IPS-20b (cell line): Measurements from ENCODE around the gene TMEM198.

Source experiments
- H3K27ac ChIP-seq: one replicate; pipeline ENCODE4 v1.5.1; 2013; ENCODE audit warnings: low read length
- H3K27me3 ChIP-seq: 2 replicates; pipeline ENCODE4 v1.6.1; 2013; ENCODE audit warnings: mild to moderate bottlenecking, low read length, inconsistent platforms; ENCODE audit not compliant: insufficient read depth
- H3K36me3 ChIP-seq: 2 replicates; pipeline ENCODE4 v1.6.1; 2013; ENCODE audit warnings: low read depth, mild to moderate bottlenecking, inconsistent platforms, low read length, moderate library complexity; ENCODE audit not compliant: insufficient read depth
- H3K4me1 ChIP-seq: 2 replicates; pipeline ENCODE4 v1.6.1; 2013; ENCODE audit warnings: mild to moderate bottlenecking, control low read depth, inconsistent platforms, low read length, moderate library complexity; ENCODE audit not compliant: insufficient read depth
- H3K4me3 ChIP-seq: 2 replicates; pipeline ENCODE4 v1.5.1; 2013; ENCODE audit warnings: mild to moderate bottlenecking, low read length, inconsistent platforms
- H3K9ac ChIP-seq: 2 replicates; pipeline ENCODE4 v1.6.1; 2013; ENCODE audit warnings: low read depth, mild to moderate bottlenecking, inconsistent platforms, low read length, moderate library complexity
- H3K9me3 ChIP-seq: 2 replicates; pipeline ENCODE4 v1.6.1; 2013; ENCODE audit warnings: mild to moderate bottlenecking, low read depth, low read length, inconsistent platforms; ENCODE audit not compliant: insufficient read depth

The TMEM198 gene

GRCh38 chr2:219543596-219544358 lies at the start of gene TMEM198, which contains the start of gene CHPF:
Gene TMEM198 (plus strand): TSS chr2:219544028. CDS start chr2:219544728, 700 bp downstream.
Gene CHPF (minus strand): TSS chr2:219543809. CDS start chr2:219543538, 271 bp downstream.
- Histone ChIP-seq H3K9me3 (no peaks in the 10 kb centered on the region), H3K4me1 (peaks cover 7% of the 10 kb centered on the region; the same call in 1 of the 2 replicates), H3K36me3 (peaks cover 21% of the 10 kb centered on the region), H3K9ac (peak within 1 kb of the TSS; percentile 71; the same call in 1 of the 2 replicates), H3K27me3 (peaks cover 33% of the 10 kb centered on the region), H3K27ac (no peak within 1 kb of the TSS), H3K4me3 (peak within 1 kb of the TSS; percentile 83)

GRCh38 chr2:219494952-219495530 lies 48.8 kb upstream of the TMEM198 start:
- Histone ChIP-seq H3K27ac (no peak overlapping the region), H3K9ac (no peak overlapping the region), H3K4me1 (peaks cover 15% of the 10 kb centered on the region; the same call in 1 of the 2 replicates), H3K27me3 (peaks cover 59% of the 10 kb centered on the region), H3K9me3 (no peaks in the 10 kb centered on the region), H3K36me3 (no peaks in the 10 kb centered on the region), H3K4me3 (no peak overlapping the region)

- Histone ChIP-seq H3K27me3 (peaks cover 59% of the 10 kb centered on the region), H3K9ac (no peak overlapping the region), H3K27ac (no peak overlapping the region), H3K36me3 (no peaks in the 10 kb centered on the region), H3K4me3 (no peak overlapping the region), H3K4me1 (peaks cover 20% of the 10 kb centered on the region; the same call in 1 of the 2 replicates), H3K9me3 (no peaks in the 10 kb centered on the region)
These were observed 48.2 kb upstream of the TMEM198 start for GRCh38 chr2:219495531-219496122.

- H3K27me3 ChIP-seq = peaks cover 57% of the 10 kb centered on the region
- H3K4me1 ChIP-seq = peaks cover 20% of the 10 kb centered on the region; the same call in 1 of the 2 replicates
- no peaks in the 10 kb centered on the region for H3K9me3 ChIP-seq
- no peak overlapping the region for H3K27ac ChIP-seq
- no peak overlapping the region for H3K9ac ChIP-seq
- H3K36me3 ChIP-seq = no peaks in the 10 kb centered on the region
- H3K4me3 ChIP-seq = no peak overlapping the region
These were observed 47.5 kb upstream of the TMEM198 start for GRCh38 chr2:219496247-219496824.

GRCh38 chr2:219496825-219497494 lies 46.9 kb upstream of the TMEM198 start:
- Histone ChIP-seq H3K4me3 (peak overlapping the region; percentile 77; the same call in 1 of the 2 replicates), H3K9me3 (no peaks in the 10 kb centered on the region), H3K4me1 (peaks cover 20% of the 10 kb centered on the region; the same call in 1 of the 2 replicates), H3K27me3 (peaks cover 55% of the 10 kb centered on the region), H3K27ac (no peak overlapping the region), H3K36me3 (no peaks in the 10 kb centered on the region), H3K9ac (no peak overlapping the region)

GRCh38 chr2:219497495-219498279 lies 46.1 kb upstream of the TMEM198 start:
- Histone ChIP-seq H3K27me3 (peaks cover 54% of the 10 kb centered on the region), H3K9me3 (no peaks in the 10 kb centered on the region), H3K27ac (no peak overlapping the region), H3K4me3 (peak overlapping the region; percentile 77), H3K4me1 (peaks cover 20% of the 10 kb centered on the region; the same call in 1 of the 2 replicates), H3K36me3 (no peaks in the 10 kb centered on the region), H3K9ac (0 out of 2 replicates have a peak overlapping the region, but pooled peaks have one; percentile 19)

GRCh38 chr2:219498280-219499057 lies 45.4 kb upstream of the TMEM198 start, which contains the start of gene GMPPA:
Gene GMPPA (plus strand): TSS chr2:219498891. CDS start chr2:219499976, 1,085 bp downstream.
- H3K36me3 ChIP-seq = no peaks in the 10 kb centered on the region
- peaks cover 46% of the 10 kb centered on the region for H3K27me3 ChIP-seq
- peaks cover 18% of the 10 kb centered on the region; the same call in 1 of the 2 replicates for H3K4me1 ChIP-seq
- peak within 1 kb of the TSS; percentile 77 for H3K4me3 ChIP-seq
- no peaks in the 10 kb centered on the region for H3K9me3 ChIP-seq
- H3K27ac ChIP-seq = peak within 1 kb of the TSS; percentile 28
- H3K9ac ChIP-seq = peak within 1 kb of the TSS; percentile 83

- Histone ChIP-seq H3K9ac (peak overlapping the region; percentile 83), H3K4me3 (peak overlapping the region; percentile 77), H3K4me1 (peaks cover 18% of the 10 kb centered on the region; the same call in 1 of the 2 replicates), H3K27me3 (peaks cover 42% of the 10 kb centered on the region), H3K9me3 (no peaks in the 10 kb centered on the region), H3K27ac (peak overlapping the region; percentile 28), H3K36me3 (peaks cover 3% of the 10 kb centered on the region; the same call in 1 of the 2 replicates)
These were observed 44.8 kb upstream of the TMEM198 start for GRCh38 chr2:219499058-219499307.

GRCh38 chr2:219499555-219499954 lies 44.3 kb upstream of the TMEM198 start:
- Histone ChIP-seq H3K9me3 (no peaks in the 10 kb centered on the region), H3K27ac (no peak overlapping the region), H3K27me3 (peaks cover 36% of the 10 kb centered on the region), H3K36me3 (peaks cover 9% of the 10 kb centered on the region; the same call in 1 of the 2 replicates), H3K4me3 (peak overlapping the region; percentile 77), H3K9ac (peak overlapping the region; percentile 83; the same call in 1 of the 2 replicates), H3K4me1 (peaks cover 18% of the 10 kb centered on the region; the same call in 1 of the 2 replicates)

GRCh38 chr2:219500135-219500534 lies 43.7 kb upstream of the TMEM198 start:
- H3K9ac ChIP-seq = no peak overlapping the region
- H3K4me3 ChIP-seq = no peak overlapping the region
- H3K4me1 ChIP-seq = peaks cover 18% of the 10 kb centered on the region; the same call in 1 of the 2 replicates

More at GRCh38 chr2:219500135-219500534, 43.7 kb upstream of the TMEM198 start:
- H3K27ac ChIP-seq = no peak overlapping the region
- H3K9me3 ChIP-seq = no peaks in the 10 kb centered on the region
- H3K36me3 ChIP-seq = peaks cover 10% of the 10 kb centered on the region; the same call in 1 of the 2 replicates
- peaks cover 30% of the 10 kb centered on the region for H3K27me3 ChIP-seq
